ENCODE measurements around the gene PATJ. TPM values are rescaled to one million over a fixed set of nuclear protein-coding genes. Genes with fewer than 3 reads are reported as not detected.

The PATJ gene
- total RNA-seq, 1 donor from 2014 or later: 10.7 TPM

GRCh38 chr1:61749574-61749973 lies 7.3 kb downstream of the PATJ start:
- no peak for DNase-seq (ENCODE audit: low spot score)
- no peaks in the 10 kb centered on the region for H3K27me3 Mint-ChIP-seq (ENCODE audit: low read depth)
- no peaks in the 10 kb centered on the region for H3K36me3 Mint-ChIP-seq (ENCODE audit: low read depth)
- no peaks in the 10 kb centered on the region for H3K9me3 Mint-ChIP-seq (ENCODE audit: low read depth)
- no peak for TF ChIP-seq CTCF (IDR thresholded peaks at IDR 0.05)
- H3K27ac Mint-ChIP-seq (ENCODE audit: unreplicated experiment): no peak overlapping the region
- H3K4me3 Mint-ChIP-seq (ENCODE audit: unreplicated experiment): no peak overlapping the region
- H3K4me1 Mint-ChIP-seq (ENCODE audit: low read depth): peaks cover 17% of the 10 kb centered on the region

DNA sequence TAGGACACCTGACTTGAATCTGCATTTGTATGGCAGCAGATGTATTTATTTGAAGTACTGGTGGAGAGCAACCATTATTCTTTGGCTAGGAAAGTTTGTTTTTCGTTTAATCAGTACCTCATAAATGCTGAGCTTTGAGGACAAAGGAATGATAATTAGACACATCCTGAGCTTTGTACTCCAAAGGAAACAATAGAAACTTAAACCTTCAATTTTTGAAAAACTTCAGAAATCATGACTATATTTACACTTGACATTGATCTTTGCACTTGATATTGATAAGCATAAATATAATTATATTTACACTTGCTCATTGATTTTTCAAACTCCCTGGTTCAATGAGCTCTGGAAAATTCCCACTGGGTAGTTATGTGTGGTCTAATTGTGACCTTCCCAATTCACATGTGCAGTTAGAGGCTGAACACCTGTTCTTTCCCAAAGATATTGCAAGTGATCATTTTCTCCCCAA lies 10.7 kb downstream of the PATJ start:
- no peak for DNase-seq (ENCODE audit: low spot score)
- Mint-ChIP-seq H3K4me1 (ENCODE audit: low read depth) (peaks cover 4% of the 10 kb centered on the region), H3K27me3 (ENCODE audit: low read depth) (no peaks in the 10 kb centered on the region), H3K27ac (ENCODE audit: unreplicated experiment) (no peak overlapping the region), H3K9me3 (ENCODE audit: low read depth) (no peaks in the 10 kb centered on the region), H3K4me3 (ENCODE audit: unreplicated experiment) (no peak overlapping the region), H3K36me3 (ENCODE audit: low read depth) (no peaks in the 10 kb centered on the region)
- TF ChIP-seq CTCF (IDR thresholded peaks at IDR 0.05): no peak

DNA sequence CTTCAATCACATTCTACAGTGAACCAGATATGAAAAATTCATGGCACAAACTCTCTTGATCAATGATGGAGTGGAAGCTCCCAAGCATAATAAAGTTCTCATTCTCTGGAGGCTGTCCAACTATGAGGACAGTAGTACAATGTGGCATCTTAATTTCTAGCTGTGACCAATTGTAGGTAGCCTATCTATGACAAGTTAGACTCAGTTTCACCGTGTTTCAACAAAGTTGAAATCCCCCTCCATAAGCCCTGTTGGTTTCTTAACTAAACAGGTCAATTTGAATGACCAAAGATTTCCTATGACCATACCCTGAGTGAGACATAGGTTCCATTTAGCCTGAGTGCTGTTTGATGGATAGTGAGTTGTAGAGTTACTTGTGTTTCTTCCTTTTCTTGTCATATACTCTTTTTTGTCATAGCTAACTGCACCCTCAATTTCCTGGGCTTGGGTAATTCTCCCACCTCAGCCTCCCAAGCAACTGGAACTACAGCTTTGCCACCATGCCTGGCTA lies 11.8 kb downstream of the PATJ start:
- Mint-ChIP-seq H3K4me1 (ENCODE audit: low read depth) (peaks cover 10% of the 10 kb centered on the region), H3K27me3 (ENCODE audit: low read depth) (no peaks in the 10 kb centered on the region), H3K27ac (ENCODE audit: unreplicated experiment) (no peak overlapping the region), H3K36me3 (ENCODE audit: low read depth) (no peaks in the 10 kb centered on the region), H3K9me3 (ENCODE audit: low read depth) (no peaks in the 10 kb centered on the region), H3K4me3 (ENCODE audit: unreplicated experiment) (no peak overlapping the region)
- TF ChIP-seq CTCF (IDR thresholded peaks at IDR 0.05): no peak
- no peak for DNase-seq (ENCODE audit: low spot score)

GRCh38 chr1:61754545-61754944 lies 12.3 kb downstream of the PATJ start:
- H3K4me1 Mint-ChIP-seq (ENCODE audit: low read depth): peaks cover 10% of the 10 kb centered on the region
- no peak overlapping the region for H3K4me3 Mint-ChIP-seq (ENCODE audit: unreplicated experiment)
- no peak for TF ChIP-seq CTCF (IDR thresholded peaks at IDR 0.05)
- DNase-seq (ENCODE audit: low spot score): no peak
- H3K27ac Mint-ChIP-seq (ENCODE audit: unreplicated experiment): no peak overlapping the region
- no peaks in the 10 kb centered on the region for H3K9me3 Mint-ChIP-seq (ENCODE audit: low read depth)
- no peaks in the 10 kb centered on the region for H3K27me3 Mint-ChIP-seq (ENCODE audit: low read depth)
- no peaks in the 10 kb centered on the region for H3K36me3 Mint-ChIP-seq (ENCODE audit: low read depth)

DNA sequence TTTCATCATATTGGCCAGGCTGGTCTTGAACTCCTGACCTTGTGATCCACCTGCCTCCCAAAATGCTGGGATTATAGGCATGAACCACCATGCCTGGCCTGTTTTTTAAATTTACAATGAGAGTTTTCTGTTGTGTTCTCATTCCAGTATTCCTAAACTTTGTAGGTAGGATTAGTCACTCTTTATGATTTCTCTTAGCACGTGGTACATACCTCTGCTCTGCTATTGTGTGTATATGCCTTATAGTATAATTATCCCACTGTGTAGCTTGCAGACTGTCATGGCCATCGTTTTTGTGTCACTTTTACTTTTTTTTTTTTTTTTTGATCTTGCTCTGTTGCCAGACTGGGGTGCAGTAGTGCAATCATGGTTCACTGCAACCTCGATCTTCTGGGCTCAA lies 14.5 kb downstream of the PATJ start:
- Mint-ChIP-seq H3K27me3 (ENCODE audit: low read depth) (no peaks in the 10 kb centered on the region), H3K9me3 (ENCODE audit: low read depth) (no peaks in the 10 kb centered on the region), H3K36me3 (ENCODE audit: low read depth) (no peaks in the 10 kb centered on the region), H3K4me3 (ENCODE audit: unreplicated experiment) (no peak overlapping the region), H3K27ac (ENCODE audit: unreplicated experiment) (no peak overlapping the region), H3K4me1 (ENCODE audit: low read depth) (peaks cover 10% of the 10 kb centered on the region)
- TF ChIP-seq CTCF (IDR thresholded peaks at IDR 0.05): no peak
- no peak for DNase-seq (ENCODE audit: low spot score)
